Heart left ventricle (tissue), 13 donors: ENCODE measurements around the gene SMARCA2.

Experiments used
- CTCF ChIP-seq, 12 donors: fragments of 200-600 bp; sonication (generic) in 4 of 12; IDR thresholded peaks; one replicate each; pipeline versions ENCODE4 v1.5.0 to v1.8.0; 2018 to 2022; ENCODE audit warnings: antibody characterized with exemption in 12 of 12, mild to moderate bottlenecking in 5 of 12
- POLR2A ChIP-seq, 2 donors: fragments of 450-650 bp; IDR thresholded peaks; one replicate each; pipeline ENCODE4 v1.6.1; 2017; ENCODE audit warnings: antibody characterized with exemption in 2 of 2, mild to moderate bottlenecking in 2 of 2, moderate library complexity in 2 of 2
- donor health status: ischemic (EF 13 %, LVEDD 7.1; RV severe dilation, severe dysfunction).
- donor health status: DM: no; HTN: yes; CAD: no.
- donor health status: DM: no; HTN: no; CAD: no.
- donor health status: ischemic (EF 25% LVEDD 6.9; RV normal size, moderate dysfunction).
- donor health status: ischemic (EF 25% LVEDD 5.7; RV mildly dilated, moderate dysfunction).
- donor health status: ischemic (EF 35%, LVEDD 5.7; RV mildly dilated, moderate dysfunction).
- donor health status: nonischemic (EF 11% LVEDD 7.7; RV severe dilation, severe dysfunction).
- donor health status: DM: yes; HTN: yes; CAD: no.
- donor health status: PGD.
- donor health status: ischemic (EF 29% LVEDD 5.4; RV normal size, mild dysfunction).
- donor health status: nonischemic (EF 23%, LVEDD 6.1; RV moderate dilation, normal function).

- TF ChIP-seq CTCF (IDR thresholded peaks at IDR 0.05) = no peak
- no peak for TF ChIP-seq POLR2A (IDR thresholded peaks at IDR 0.05)
These were observed 28.1 kb downstream of the SMARCA2 start for GRCh38 chr9:2043243-2043642.
